ENCODE measurements around the gene PTOV1. TPM values are rescaled to one million over a fixed set of nuclear protein-coding genes. Genes with fewer than 3 reads are reported as not detected.

The PTOV1 gene
- total RNA-seq, 1 donor from 2014 or later: 20.5 TPM

DNA sequence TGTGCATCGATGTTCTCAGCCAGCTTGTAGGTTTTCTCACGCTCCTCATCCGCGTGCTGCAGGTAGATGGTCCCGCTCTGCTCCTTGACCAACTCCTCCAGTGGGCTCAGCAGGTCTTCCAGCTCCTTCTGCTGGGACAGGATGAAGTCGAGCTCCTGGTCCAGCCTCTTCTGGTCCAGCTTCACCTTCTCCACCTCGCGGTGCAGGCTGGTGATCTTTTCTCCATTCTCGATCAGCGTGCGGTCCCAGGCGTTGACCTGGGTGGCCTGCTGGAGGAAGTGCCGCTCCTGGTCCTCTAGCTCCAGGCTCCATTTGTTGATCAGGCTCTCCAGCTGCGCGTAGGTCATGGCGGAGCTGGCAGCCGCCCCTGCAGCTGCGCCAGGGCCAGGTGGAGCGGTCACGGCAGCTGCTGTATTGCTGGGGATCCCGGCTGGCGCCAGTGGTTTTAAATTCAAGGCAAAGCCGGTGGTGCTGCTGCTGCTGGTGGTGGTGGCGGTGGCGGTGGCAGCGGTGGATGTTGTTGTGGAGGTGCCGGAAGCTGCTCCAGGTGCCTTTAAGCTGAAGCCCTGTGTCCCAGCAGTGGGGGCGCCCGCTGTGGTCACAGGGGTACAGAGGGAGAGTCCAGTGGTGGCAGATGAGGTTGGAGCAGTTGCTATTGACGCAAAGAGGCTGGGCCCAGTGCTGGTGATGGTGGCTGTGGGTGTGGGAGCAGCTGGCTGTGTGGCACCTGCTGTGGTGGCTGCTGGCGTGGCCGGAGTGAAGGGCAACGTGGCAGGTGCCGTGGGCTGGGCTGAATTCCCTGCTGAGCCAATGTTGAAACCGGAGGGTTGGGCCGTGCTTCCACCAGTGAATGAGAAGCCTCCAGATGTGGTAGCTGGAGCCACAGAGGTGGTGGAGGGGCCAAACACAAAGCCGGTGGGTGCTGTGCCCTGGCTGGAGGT lies 57.8 kb downstream of the PTOV1 start:
- Histone ChIP-seq H3K27me3 (ENCODE audit: control insufficient read depth, insufficient read depth, low read length) (no peaks in the 10 kb centered on the region), H3K36me3 (ENCODE audit: control insufficient read depth, insufficient read depth, low read length) (peaks cover 14% of the 10 kb centered on the region), H3K4me3 (ENCODE audit: low read depth, low read length) (no peak overlapping the region)
- FAIRE-seq (no peak), DNase-seq (ENCODE audit: low read depth) (no peak)
- TF ChIP-seq, protein P1, sequence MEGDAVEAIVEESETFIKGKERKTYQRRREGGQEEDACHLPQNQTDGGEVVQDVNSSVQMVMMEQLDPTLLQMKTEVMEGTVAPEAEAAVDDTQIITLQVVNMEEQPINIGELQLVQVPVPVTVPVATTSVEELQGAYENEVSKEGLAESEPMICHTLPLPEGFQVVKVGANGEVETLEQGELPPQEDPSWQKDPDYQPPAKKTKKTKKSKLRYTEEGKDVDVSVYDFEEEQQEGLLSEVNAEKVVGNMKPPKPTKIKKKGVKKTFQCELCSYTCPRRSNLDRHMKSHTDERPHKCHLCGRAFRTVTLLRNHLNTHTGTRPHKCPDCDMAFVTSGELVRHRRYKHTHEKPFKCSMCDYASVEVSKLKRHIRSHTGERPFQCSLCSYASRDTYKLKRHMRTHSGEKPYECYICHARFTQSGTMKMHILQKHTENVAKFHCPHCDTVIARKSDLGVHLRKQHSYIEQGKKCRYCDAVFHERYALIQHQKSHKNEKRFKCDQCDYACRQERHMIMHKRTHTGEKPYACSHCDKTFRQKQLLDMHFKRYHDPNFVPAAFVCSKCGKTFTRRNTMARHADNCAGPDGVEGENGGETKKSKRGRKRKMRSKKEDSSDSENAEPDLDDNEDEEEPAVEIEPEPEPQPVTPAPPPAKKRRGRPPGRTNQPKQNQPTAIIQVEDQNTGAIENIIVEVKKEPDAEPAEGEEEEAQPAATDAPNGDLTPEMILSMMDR (IDR thresholded peaks at IDR 0.05; ENCODE audit: insufficient read depth, low read length, severe bottlenecking): no peak

DNA sequence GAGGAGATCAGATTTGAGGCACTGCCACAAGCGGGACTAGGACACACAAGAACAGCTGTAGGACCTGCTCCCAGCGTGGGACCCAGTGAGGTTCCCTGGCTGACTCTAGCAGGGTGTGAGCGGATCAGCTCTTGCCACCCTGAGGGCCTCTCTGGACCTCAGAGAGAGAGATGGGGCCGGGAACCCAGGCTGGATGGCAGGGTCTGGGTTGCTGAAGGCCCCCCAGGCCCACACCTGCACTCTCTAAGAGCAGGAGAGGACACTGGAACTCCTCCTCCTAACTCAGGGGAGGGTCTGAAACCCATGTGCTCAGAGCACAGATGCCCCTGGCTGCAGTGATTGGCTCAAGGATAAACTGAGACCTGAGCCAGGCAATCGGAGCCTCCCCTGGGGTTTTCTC lies 59.2 kb downstream of the PTOV1 start:
- H3K4me3 ChIP-seq (ENCODE audit: low read depth, low read length): no peak overlapping the region
- FAIRE-seq: no peak
- TF ChIP-seq, protein P1 (IDR thresholded peaks at IDR 0.05; ENCODE audit: insufficient read depth, low read length, severe bottlenecking): no peak
- H3K27me3 ChIP-seq (ENCODE audit: control insufficient read depth, insufficient read depth, low read length): no peaks in the 10 kb centered on the region
- H3K36me3 ChIP-seq (ENCODE audit: control insufficient read depth, insufficient read depth, low read length): peaks cover 19% of the 10 kb centered on the region
- DNase-seq (ENCODE audit: low read depth): no peak

Other genes starting within 250 kb of the PTOV1 start
- 24.2 and 44.4 TPM in 2 replicates for gene RRAS, start 211.0 kb upstream of the PTOV1 start, total RNA-seq
- gene SCAF1, start 208.9 kb upstream of the PTOV1 start, total RNA-seq: 5.5 and 9.6 TPM in 2 replicates
- gene IRF3, start 185.3 kb upstream of the PTOV1 start, total RNA-seq: 97.9 and 128 TPM in 2 replicates
- gene BCL2L12, start 185.2 kb upstream of the PTOV1 start, total RNA-seq: 2.4 and 2.9 TPM in 2 replicates
- 295 and 543 TPM in 2 replicates for gene PRMT1, start 173.9 kb upstream of the PTOV1 start, total RNA-seq
- gene ADM5, start 161.6 kb upstream of the PTOV1 start, total RNA-seq: 0.13 and 0.53 TPM in 2 replicates
- gene CPT1C, start 160.0 kb upstream of the PTOV1 start, total RNA-seq: 1.2 and 2.4 TPM in 2 replicates
- not detected in 2 replicates for gene TSKS, start 87.9 kb upstream of the PTOV1 start, total RNA-seq
- gene AP2A1, start 84.2 kb upstream of the PTOV1 start, total RNA-seq: 25.5 and 33.5 TPM in 2 replicates
- 12.1 and 13.2 TPM in 2 replicates for gene FUZ, start 37.9 kb upstream of the PTOV1 start, total RNA-seq
- gene MED25, start 32.9 kb upstream of the PTOV1 start, total RNA-seq: 8.2 and 10.2 TPM in 2 replicates
- 26.8 and 37.9 TPM in 2 replicates for gene PNKP, start 16.4 kb downstream of the PTOV1 start, total RNA-seq
- 3.7 and 7.4 TPM in 2 replicates for gene AKT1S1, start 26.2 kb downstream of the PTOV1 start, total RNA-seq
- 2.1 and 3.1 TPM in 2 replicates for gene TBC1D17, start 26.5 kb downstream of the PTOV1 start, total RNA-seq
- under 0.01 and 0.26 TPM in 2 replicates for gene IL4I1, start 45.7 kb downstream of the PTOV1 start, total RNA-seq
- gene ATF5, start 78.0 kb downstream of the PTOV1 start, total RNA-seq: 1.8 TPM in 2 replicates
- 11.8 and 12.1 TPM in 2 replicates for gene NUP62, start 78.3 kb downstream of the PTOV1 start, total RNA-seq
- gene SIGLEC11, start 110.0 kb downstream of the PTOV1 start, total RNA-seq: not detected in 2 replicates
- gene VRK3, start 174.2 kb downstream of the PTOV1 start, total RNA-seq: 14.5 and 17.7 TPM in 2 replicates
- 9.9 and 13.7 TPM in 2 replicates for gene ZNF473, start 174.8 kb downstream of the PTOV1 start, total RNA-seq

All from bronchial epithelial cell (primary cell).